Glutamatergic neuron (in vitro differentiated cells): ENCODE results near the gene TENT4A. TPM values are rescaled to one million over a fixed set of nuclear protein-coding genes. Genes with fewer than 3 reads are reported as not detected.

Source experiments
- DNase-seq: peaks from one replicate; pipeline ENCODE4 v3.0.0; 2022
- H3K27ac Mint-ChIP-seq: one replicate; pipeline ENCODE4 v1.8.0; 2020; ENCODE audit warnings: mild to moderate bottlenecking, mixed read lengths, inconsistent platforms; ENCODE audit not compliant: unreplicated experiment
- H3K27me3 Mint-ChIP-seq: one replicate; pipeline ENCODE4 v1.8.0; 2020; ENCODE audit warnings: mild to moderate bottlenecking, moderate library complexity, mixed read lengths, inconsistent platforms; ENCODE audit not compliant: unreplicated experiment
- H3K36me3 Mint-ChIP-seq: one replicate; pipeline ENCODE4 v1.8.0; 2020; ENCODE audit warnings: mild to moderate bottlenecking, mixed read lengths, inconsistent platforms; ENCODE audit not compliant: unreplicated experiment
- H3K4me1 Mint-ChIP-seq: one replicate; pipeline ENCODE4 v1.8.0; 2020; ENCODE audit warnings: mild to moderate bottlenecking, low read depth, mixed read lengths, inconsistent platforms; ENCODE audit not compliant: unreplicated experiment
- H3K4me3 Mint-ChIP-seq: one replicate; pipeline ENCODE4 v1.8.0; 2020; ENCODE audit warnings: mild to moderate bottlenecking, mixed read lengths, inconsistent platforms; ENCODE audit not compliant: unreplicated experiment
- H3K9me3 Mint-ChIP-seq: one replicate; pipeline ENCODE4 v1.8.0; 2020; ENCODE audit warnings: mild to moderate bottlenecking, moderate library complexity, mixed read lengths, inconsistent platforms; ENCODE audit not compliant: unreplicated experiment
- total RNA-seq: library from RNA; stranded (reverse); fragmentation: NEBNext Ultra II Directional; extraction: Animal tissue kit (Norgen Biotek cat#: 25700); gene quantifications from one replicate; pipeline ENCODE4 v1.2.1, GENCODE V29; 2021; ENCODE audit not compliant: unreplicated experiment
- TF ChIP-seq, protein P1 (sequence below): fragments of 200-600 bp; sonication (generic); IDR thresholded peaks from one replicate; pipeline ENCODE4 v1.5.0; 2021; ENCODE audit not compliant: partially characterized antibody, unreplicated experiment

TENT4A gene
- total RNA-seq, 1 donor from 2014 or later, result 23.7 TPM

DNA sequence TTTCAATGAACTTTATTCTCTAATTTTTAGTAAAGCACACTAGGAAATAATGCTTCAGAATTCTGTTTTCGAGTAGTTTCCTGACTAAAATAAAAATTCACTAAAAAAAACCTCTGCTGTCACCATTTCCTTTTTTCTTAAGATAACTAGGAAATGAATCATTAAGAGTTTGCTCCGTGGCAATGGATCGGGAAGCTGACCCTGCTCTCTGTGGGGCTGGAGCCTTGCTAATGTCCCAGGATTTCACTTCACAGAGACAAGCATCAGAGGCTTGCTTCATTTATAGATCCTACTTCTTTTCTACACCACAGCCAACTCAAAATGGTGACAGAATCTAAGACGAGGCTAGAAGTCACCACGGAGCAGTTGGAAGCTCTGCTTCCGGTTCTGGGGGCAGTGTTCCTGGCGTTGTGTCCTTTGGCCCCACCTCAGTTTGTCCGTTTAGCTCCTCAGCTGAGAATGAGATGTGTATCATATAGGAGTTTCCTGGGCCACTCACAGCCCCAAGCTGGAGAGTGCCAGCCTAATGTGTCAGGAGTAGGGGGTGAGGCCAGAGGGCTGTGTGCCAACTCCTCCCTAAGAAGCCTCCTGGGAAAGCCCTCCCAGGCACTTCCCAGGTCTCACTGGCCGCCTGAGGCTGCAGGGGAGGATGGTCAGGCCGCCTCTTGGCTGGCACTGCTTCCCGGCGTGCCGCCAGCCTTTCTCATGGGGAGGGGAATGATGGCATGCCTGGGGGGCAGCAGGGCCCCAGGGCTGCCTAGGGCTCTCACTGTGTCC lies 19.6 kb downstream of the TENT4A start:
- TF ChIP-seq, protein P1, sequence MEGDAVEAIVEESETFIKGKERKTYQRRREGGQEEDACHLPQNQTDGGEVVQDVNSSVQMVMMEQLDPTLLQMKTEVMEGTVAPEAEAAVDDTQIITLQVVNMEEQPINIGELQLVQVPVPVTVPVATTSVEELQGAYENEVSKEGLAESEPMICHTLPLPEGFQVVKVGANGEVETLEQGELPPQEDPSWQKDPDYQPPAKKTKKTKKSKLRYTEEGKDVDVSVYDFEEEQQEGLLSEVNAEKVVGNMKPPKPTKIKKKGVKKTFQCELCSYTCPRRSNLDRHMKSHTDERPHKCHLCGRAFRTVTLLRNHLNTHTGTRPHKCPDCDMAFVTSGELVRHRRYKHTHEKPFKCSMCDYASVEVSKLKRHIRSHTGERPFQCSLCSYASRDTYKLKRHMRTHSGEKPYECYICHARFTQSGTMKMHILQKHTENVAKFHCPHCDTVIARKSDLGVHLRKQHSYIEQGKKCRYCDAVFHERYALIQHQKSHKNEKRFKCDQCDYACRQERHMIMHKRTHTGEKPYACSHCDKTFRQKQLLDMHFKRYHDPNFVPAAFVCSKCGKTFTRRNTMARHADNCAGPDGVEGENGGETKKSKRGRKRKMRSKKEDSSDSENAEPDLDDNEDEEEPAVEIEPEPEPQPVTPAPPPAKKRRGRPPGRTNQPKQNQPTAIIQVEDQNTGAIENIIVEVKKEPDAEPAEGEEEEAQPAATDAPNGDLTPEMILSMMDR, result no peak
- H3K4me1 Mint-ChIP-seq, result peaks cover 37% of the 10 kb centered on the region
- no peak overlapping the region for H3K4me3 Mint-ChIP-seq
- DNase-seq, result peak; percentile 15
- H3K36me3 Mint-ChIP-seq, result no peaks in the 10 kb centered on the region
- H3K27ac Mint-ChIP-seq, result no peak overlapping the region
- H3K27me3 Mint-ChIP-seq, result no peaks in the 10 kb centered on the region
- peaks cover 1% of the 10 kb centered on the region for H3K9me3 Mint-ChIP-seq

DNA sequence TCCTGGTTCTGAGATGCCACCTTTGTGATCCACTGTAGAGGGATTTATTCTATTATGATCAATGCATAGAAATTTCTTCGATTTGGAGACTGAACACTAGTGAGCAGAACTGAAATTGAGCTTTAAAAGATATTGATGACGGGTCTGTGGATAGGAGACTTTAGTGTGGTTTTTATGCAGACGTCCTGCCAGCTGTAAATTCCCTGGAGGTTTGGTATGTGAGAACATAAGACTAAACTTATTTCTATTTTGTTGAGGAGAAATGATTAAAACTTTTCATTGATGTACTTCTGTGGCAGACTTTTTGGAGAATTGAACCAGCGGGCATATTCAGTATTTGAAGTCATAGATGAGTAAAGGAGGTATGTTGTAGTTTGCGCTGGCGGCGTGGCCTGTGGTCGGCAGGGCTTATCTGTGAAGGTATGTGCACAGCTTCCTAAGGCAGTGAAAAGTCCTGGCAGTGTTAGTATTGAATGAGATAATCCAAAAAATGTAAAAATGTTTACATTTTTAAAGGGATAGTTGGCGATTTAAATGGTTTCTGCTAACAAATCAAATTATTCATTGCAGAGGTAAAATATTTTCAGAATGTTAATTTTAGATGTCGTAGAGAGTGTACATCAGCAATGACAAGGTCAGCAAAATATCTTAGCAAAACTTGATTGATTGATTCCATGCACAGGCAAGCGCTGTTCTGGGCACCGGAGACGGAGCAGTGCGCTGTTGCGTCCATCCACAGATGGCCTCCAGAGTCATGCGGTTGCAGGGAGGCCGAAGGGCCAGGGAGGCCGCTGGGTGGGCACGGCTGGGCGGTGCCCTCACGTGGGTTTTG lies 20.4 kb downstream of the TENT4A start:
- Mint-ChIP-seq H3K9me3 (no peaks in the 10 kb centered on the region), H3K4me3 (no peak overlapping the region), H3K27me3 (no peaks in the 10 kb centered on the region), H3K36me3 (no peaks in the 10 kb centered on the region), H3K27ac (no peak overlapping the region), H3K4me1 (peaks cover 29% of the 10 kb centered on the region)
- peak; percentile 2 for DNase-seq
- TF ChIP-seq, protein P1, result no peak

DNA sequence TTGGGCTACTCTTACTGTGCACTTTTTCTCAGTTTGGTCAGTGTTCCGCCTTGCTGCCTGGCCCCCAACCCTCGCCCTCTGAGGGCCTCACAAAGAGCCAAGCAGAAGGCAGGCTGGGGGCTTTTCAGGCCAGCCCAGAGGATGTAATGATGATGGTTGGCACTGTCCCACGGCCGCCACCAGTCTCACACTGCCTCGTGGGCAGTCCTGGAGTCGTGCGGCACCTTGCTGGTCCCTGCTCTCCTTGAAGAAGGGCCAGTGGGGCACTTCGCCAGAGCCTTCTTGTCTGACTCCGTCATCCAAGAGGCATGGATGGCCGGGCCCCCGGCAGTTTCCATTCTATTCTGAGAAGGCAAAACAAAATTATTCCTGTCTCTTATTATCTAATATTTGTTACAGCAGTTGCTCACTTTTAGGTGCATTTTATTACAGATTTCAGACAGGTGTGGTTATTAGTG lies 21.0 kb downstream of the TENT4A start:
- no peak overlapping the region for H3K27ac Mint-ChIP-seq
- TF ChIP-seq, protein P1, result no peak
- peak; percentile 5 for DNase-seq
- H3K4me1 Mint-ChIP-seq, result peaks cover 24% of the 10 kb centered on the region
- H3K4me3 Mint-ChIP-seq, result no peak overlapping the region
- no peaks in the 10 kb centered on the region for H3K36me3 Mint-ChIP-seq
- no peaks in the 10 kb centered on the region for H3K27me3 Mint-ChIP-seq
- H3K9me3 Mint-ChIP-seq, result no peaks in the 10 kb centered on the region

DNA sequence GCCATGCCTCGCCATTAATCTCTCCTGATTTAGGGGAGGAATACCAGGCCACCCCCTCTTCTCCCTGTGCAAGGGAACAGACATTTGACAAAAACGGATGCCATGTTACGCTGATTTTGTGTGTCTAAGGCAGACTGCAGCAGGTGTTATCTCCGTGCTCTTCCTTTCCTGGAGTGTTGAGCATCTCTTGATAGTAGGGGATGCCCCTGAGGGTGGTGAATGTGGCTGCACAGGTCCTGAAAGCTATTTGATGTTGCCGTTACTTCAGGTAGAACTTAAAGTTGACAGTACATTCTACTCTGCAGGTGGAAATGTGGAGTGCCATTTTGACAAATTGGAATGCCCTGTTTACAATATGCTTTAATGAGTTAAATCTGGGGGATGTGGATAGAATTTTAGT lies 21.5 kb downstream of the TENT4A start:
- Mint-ChIP-seq H3K36me3 (no peaks in the 10 kb centered on the region), H3K4me3 (no peak overlapping the region), H3K9me3 (no peaks in the 10 kb centered on the region), H3K27me3 (no peaks in the 10 kb centered on the region), H3K4me1 (peaks cover 19% of the 10 kb centered on the region), H3K27ac (no peak overlapping the region)
- DNase-seq, result no peak
- TF ChIP-seq, protein P1, result no peak
